Measurements from ENCODE around the gene VPS37C. TPM values are rescaled to one million over a fixed set of nuclear protein-coding genes. Genes with fewer than 3 reads are reported as not detected.

The VPS37C gene
- total and polyA plus RNA-seq, 9 donors, result 7.8 to 25.8 (median 19.7) TPM

- 81 to 92% (median 82%) methylated on average over 6 of the region's 6 CpGs for WGBS, 3 donors
- intact Hi-C loops (cut with DNase I), result loop anchor here in 3 of 4 donors (5.0 to 10.0 kb wide), 3 partner anchors 173 to 290 kb away; partner anchors contain the start of gene SLC15A3 (in 1 of the 3)
- no peaks in the 10 kb centered on the region for H3K36me3 ChIP-seq
Observed at GRCh38 chr11:61125310-61125684, 35.9 kb downstream of the VPS37C start.

GRCh38 chr11:61124574-61125309, 36.5 kb downstream of the VPS37C start:
- no peak overlapping the region for H3K4me3 ChIP-seq
- H3K27me3 ChIP-seq, result no peaks in the 10 kb centered on the region
- intact Hi-C loops (cut with DNase I), result loop anchor here in 3 of 4 donors (5.0 to 10.0 kb wide), 3 partner anchors 172 to 290 kb away; partner anchors contain the start of gene SLC15A3 (in 1 of the 3)
- no peak for DNase-seq
- no peaks in the 10 kb centered on the region for H3K9me3 ChIP-seq
- no peak overlapping the region for H3K27ac ChIP-seq
- 87 to 94% (median 90%) methylated on average over 17 of the region's 17 CpGs for WGBS, 3 donors
- H3K4me1 ChIP-seq (ENCODE audit: insufficient read depth), result peaks cover 12% of the 10 kb centered on the region
- no peaks in the 10 kb centered on the region for H3K36me3 ChIP-seq
- TF ChIP-seq EP300 (IDR thresholded peaks at IDR 0.05) (no peak), CTCF (IDR thresholded peaks at IDR 0.05) (no peak), POLR2A (IDR thresholded peaks at IDR 0.05) (no peak)

More at GRCh38 chr11:61125310-61125684, 35.9 kb downstream of the VPS37C start:
- Histone ChIP-seq H3K9me3 (no peaks in the 10 kb centered on the region), H3K4me1 (ENCODE audit: insufficient read depth) (peaks cover 13% of the 10 kb centered on the region), H3K4me3 (no peak overlapping the region), H3K27me3 (no peaks in the 10 kb centered on the region), H3K27ac (peak overlapping the region in 1 of 2 donors; percentile 71)
- no peak for DNase-seq
- TF ChIP-seq EP300 (IDR thresholded peaks at IDR 0.05) (no peak), CTCF (IDR thresholded peaks at IDR 0.05) (no peak), POLR2A (IDR thresholded peaks at IDR 0.05) (no peak)

GRCh38 chr11:61123775-61124571, 37.3 kb downstream of the VPS37C start:
- Histone ChIP-seq H3K27me3 (no peaks in the 10 kb centered on the region), H3K27ac (no peak overlapping the region), H3K9me3 (no peaks in the 10 kb centered on the region), H3K36me3 (no peaks in the 10 kb centered on the region), H3K4me3 (no peak overlapping the region), H3K4me1 (ENCODE audit: insufficient read depth) (peaks cover 10% of the 10 kb centered on the region)
- no peak for TF ChIP-seq EP300 (IDR thresholded peaks at IDR 0.05)
- no peak for TF ChIP-seq CTCF (IDR thresholded peaks at IDR 0.05)
- TF ChIP-seq POLR2A (IDR thresholded peaks at IDR 0.05), result no peak
- 82 to 89% (median 87%) methylated on average over 12 to 13 of the region's 13 CpGs for WGBS, 3 donors
- no peak for DNase-seq
- intact Hi-C loops (cut with DNase I), result loop anchor here in 1 of 4 donors (10.0 kb wide), 1 partner anchor 289 kb away; no protein-coding TSS in a partner anchor

GRCh38 chr11:61122761-61123160, 38.5 kb downstream of the VPS37C start:
- 80 to 85% (median 83%) methylated on average over 13 of the region's 13 CpGs for WGBS, 3 donors
- TF ChIP-seq CTCF (IDR thresholded peaks at IDR 0.05) (no peak), POLR2A (IDR thresholded peaks at IDR 0.05) (no peak), EP300 (IDR thresholded peaks at IDR 0.05) (no peak)
- H3K4me3 ChIP-seq, result no peak overlapping the region
- intact Hi-C loops (cut with DNase I), result loop anchor here in 1 of 4 donors (10.0 kb wide), 1 partner anchor 288 kb away; no protein-coding TSS in a partner anchor
- H3K36me3 ChIP-seq, result no peaks in the 10 kb centered on the region
- no peaks in the 10 kb centered on the region for H3K27me3 ChIP-seq
- H3K9me3 ChIP-seq, result no peaks in the 10 kb centered on the region
- H3K27ac ChIP-seq, result no peak overlapping the region
- DNase-seq, result peak in 1 of 5 donors; percentile 13
- H3K4me1 ChIP-seq (ENCODE audit: insufficient read depth), result peaks cover 10% of the 10 kb centered on the region

Data from ovary (tissue), 9 donors.